HepG2 (cell line): Measurements from ENCODE around the gene HOMEZ. TPM values are rescaled to one million over a fixed set of nuclear protein-coding genes. Genes with fewer than 3 reads are reported as not detected.

ENCODE experiments used
- BORCS8-MEF2B ChIP-seq: sonication (generic); formaldehyde crosslinking; IDR thresholded peaks from 2 replicates; pipeline ENCODE4 v1.8.0; 2022; ENCODE audit warnings: mild to moderate bottlenecking, missing genetic modification reagents
- CBFB ChIP-seq: sonication (generic); formaldehyde crosslinking; IDR thresholded peaks from 2 replicates; pipeline ENCODE4 v1.4.0; 2020; ENCODE audit warnings: missing genetic modification reagents
- CBX1 ChIP-seq: IDR thresholded peaks from one replicate; pipeline ENCODE4 v1.6.1; 2016; ENCODE audit warnings: antibody characterized with exemption, low read depth
- CBX5 ChIP-seq: sonication (generic); formaldehyde crosslinking; IDR thresholded peaks from 2 replicates; pipeline ENCODE4 v1.4.0; 2020; ENCODE audit warnings: missing genetic modification reagents, borderline replicate concordance
- CENPBD1 ChIP-seq: sonication (generic); formaldehyde crosslinking; IDR thresholded peaks from 2 replicates; pipeline ENCODE4 v1.8.0; 2022; ENCODE audit warnings: missing genetic modification reagents, low read depth, mild to moderate bottlenecking, borderline replicate concordance
- FOXA1 ChIP-seq, 2 experiments: fragments of 450-650 bp in 1 of 2; sonication (generic) in 1 of 2; formaldehyde crosslinking in 1 of 2; IDR thresholded peaks; 2 replicates each; pipeline versions ENCODE4 v1.4.0 to v1.6.1; 2016 to 2020; ENCODE audit warnings: missing genetic modification reagents in 1 of 2
- HNRNPH1 ChIP-seq: fragments of 200-400 bp; formaldehyde crosslinking; optimal IDR thresholded peaks from 2 replicates; pipeline ENCODE3; 2017; ENCODE audit warnings: mild to moderate bottlenecking, low read depth, low read length
- PAWR ChIP-seq: sonication (generic); formaldehyde crosslinking; IDR thresholded peaks from 2 replicates; pipeline ENCODE4 v1.4.0; 2020; ENCODE audit warnings: missing genetic modification reagents, mild to moderate bottlenecking, borderline replicate concordance
- REST ChIP-seq, 2 experiments: IDR thresholded peaks; 2 replicates each; pipeline ENCODE4 v1.6.1; 2011 to 2012; ENCODE audit warnings: low read length in 2 of 2, borderline replicate concordance in 1 of 2, low read depth in 1 of 2, mild to moderate bottlenecking in 1 of 2, moderate library complexity in 1 of 2
- RFXANK ChIP-seq: IDR thresholded peaks from 2 replicates; pipeline ENCODE4 v1.6.1; 2016
- RXRB ChIP-seq: IDR thresholded peaks from 2 replicates; pipeline ENCODE4 v1.6.1; 2016; ENCODE audit warnings: borderline replicate concordance, missing genetic modification reagents, missing compliant biosample characterization
- SKI ChIP-seq: fragments of 450-650 bp; IDR thresholded peaks from one replicate; pipeline ENCODE4 v1.6.1; 2018; ENCODE audit warnings: mild to moderate bottlenecking; ENCODE audit not compliant: partially characterized antibody
- SNAPC5 ChIP-seq: sonication (generic); formaldehyde crosslinking; IDR thresholded peaks from 2 replicates; pipeline ENCODE4 v1.8.1; 2023; ENCODE audit warnings: mild to moderate bottlenecking, missing genetic modification reagents, borderline replicate concordance
- SP1 ChIP-seq, 2 experiments: fragments of 450-650 bp in 1 of 2; sonication (generic) in 1 of 2; formaldehyde crosslinking in 1 of 2; IDR thresholded peaks; 2 replicates each; pipeline versions ENCODE4 v1.4.0 to v1.6.1; 2016 to 2020; ENCODE audit warnings: missing genetic modification reagents in 1 of 2
- SUZ12 ChIP-seq: fragments of 150-350 bp; IDR thresholded peaks from 2 replicates; pipeline ENCODE4 v1.6.1; 2014; ENCODE audit warnings: low read depth, low read length
- TCF7L2 ChIP-seq: IDR thresholded peaks from 2 replicates; pipeline ENCODE4 v1.6.1; 2011; ENCODE audit warnings: mild to moderate bottlenecking, low read depth, low read length, moderate library complexity
- THAP7 ChIP-seq: sonication (generic); formaldehyde crosslinking; IDR thresholded peaks from 2 replicates; pipeline ENCODE4 v1.8.1; 2023; ENCODE audit warnings: mild to moderate bottlenecking, missing genetic modification reagents
- TOPORS ChIP-seq: sonication (generic); formaldehyde crosslinking; IDR thresholded peaks from 2 replicates; pipeline ENCODE4 v1.8.0; 2023; ENCODE audit warnings: mild to moderate bottlenecking, missing genetic modification reagents
- TRIM24 ChIP-seq: sonication (generic); formaldehyde crosslinking; IDR thresholded peaks from 2 replicates; pipeline ENCODE4 v1.8.0; 2022; ENCODE audit warnings: mild to moderate bottlenecking, missing genetic modification reagents
- YEATS4 ChIP-seq: sonication (generic); formaldehyde crosslinking; IDR thresholded peaks from 2 replicates; pipeline ENCODE4 v1.4.0; 2020; ENCODE audit warnings: missing genetic modification reagents, borderline replicate concordance
- ZNF10 ChIP-seq: sonication (generic); formaldehyde crosslinking; IDR thresholded peaks from 2 replicates; pipeline ENCODE4 v1.4.0; 2020; ENCODE audit warnings: mild to moderate bottlenecking, low read depth, missing genetic modification reagents, borderline replicate concordance
- ZNF253 ChIP-seq: sonication (generic); formaldehyde crosslinking; IDR thresholded peaks from 2 replicates; pipeline ENCODE4 v1.8.0; 2022; ENCODE audit warnings: mild to moderate bottlenecking, missing genetic modification reagents, borderline replicate concordance
- ZNF441 ChIP-seq: sonication (generic); formaldehyde crosslinking; IDR thresholded peaks from 2 replicates; pipeline ENCODE4 v1.7.0; 2021; ENCODE audit warnings: missing genetic modification reagents, borderline replicate concordance
- ZNF652 ChIP-seq: IDR thresholded peaks from 2 replicates; pipeline ENCODE4 v1.6.1; 2016; ENCODE audit warnings: low read depth, borderline replicate concordance
- ZNF841 ChIP-seq: sonication (generic); formaldehyde crosslinking; IDR thresholded peaks from 2 replicates; pipeline ENCODE4 v1.8.1; 2023; ENCODE audit warnings: missing genetic modification reagents, borderline replicate concordance
- ZSCAN30 ChIP-seq: sonication (generic); formaldehyde crosslinking; IDR thresholded peaks from 2 replicates; pipeline ENCODE4 v1.5.0; 2020; ENCODE audit warnings: mild to moderate bottlenecking, missing genetic modification reagents
- polyA plus RNA-seq, 8 experiments: library from polyadenylated mRNA; depleted of rRNA in 3 of 8; stranded (reverse) in 7 of 8; unstranded in 1 of 8; fragments of >200 nt; fragmentation: Illumina TruSeq in 4 of 8; extraction: Trizol in 4 of 8; gene quantifications; 2 replicates each; pipeline versions ENCODE4 v1.2.1 to v1.2.3, GENCODE V29; 2011 to 2016; ENCODE audit warnings: low read depth in 4 of 8, missing spikeins in 1 of 8, mixed read lengths in 1 of 8; ENCODE audit not compliant: insufficient read depth in 1 of 8
- total RNA-seq, 5 experiments: library from RNA; depleted of rRNA; stranded (reverse); fragments of >200 nt; fragmentation: Illumina TruSeq; extraction: Trizol; gene quantifications; 2 replicates each; pipeline ENCODE4 v1.2.3, GENCODE V29; 2016; ENCODE audit warnings: low read depth in 1 of 5

The HOMEZ gene
- total and polyA plus RNA-seq, 2 of the 13 experiments (the other 11 are each of a cell fraction or from before 2014, with no cell fraction given), result 14.5 to 31.8 TPM

- no peak for TF ChIP-seq CBX5 (CRISPR knock-in tag)
- TF ChIP-seq RXRB (CRISPR knock-in tag), result no peak; the same call in 1 of the 2 replicates
- TF ChIP-seq PAWR (CRISPR knock-in tag), result 0 out of 2 replicates have a peak, but pooled peaks have one; percentile 31
- no peak for TF ChIP-seq SKI
- no peak for TF ChIP-seq ZNF10 (CRISPR knock-in tag)
- no peak for TF ChIP-seq ZNF652
- no peak for TF ChIP-seq ZNF253
- TF ChIP-seq SP1 (IDR thresholded peaks at IDR 0.05), result peak; percentile 74; the same call in 1 of the 2 replicates
- TF ChIP-seq SP1 (CRISPR knock-in tag; IDR thresholded peaks at IDR 0.05), result peak; percentile 98
- peak; percentile 60 for TF ChIP-seq CBX1
- TF ChIP-seq RFXANK (CRISPR knock-in tag), result no peak
- 0 out of 2 replicates have a peak, but pooled peaks have one; percentile 16 for TF ChIP-seq ZNF441 (CRISPR knock-in tag)
- TF ChIP-seq YEATS4, result no peak
- no peak for TF ChIP-seq TOPORS (CRISPR knock-in tag)
- TF ChIP-seq CBFB (CRISPR knock-in tag), result no peak
- no peak for TF ChIP-seq ZNF841 (CRISPR knock-in tag)
- no peak for TF ChIP-seq TCF7L2
- TF ChIP-seq CENPBD1, result no peak
- no peak for TF ChIP-seq THAP7
- TF ChIP-seq TRIM24 (CRISPR knock-in tag), result no peak
- no peak; the same call in 1 of the 2 replicates for TF ChIP-seq SNAPC5 (CRISPR knock-in tag)
- TF ChIP-seq FOXA1 (IDR thresholded peaks at IDR 0.05), result no peak
- peak; percentile 92 for TF ChIP-seq FOXA1 (CRISPR knock-in tag; IDR thresholded peaks at IDR 0.05)
- TF ChIP-seq SUZ12, result no peak
- TF ChIP-seq BORCS8-MEF2B (CRISPR knock-in tag), result peak; percentile 60; the same call in 1 of the 2 replicates
- TF ChIP-seq REST (IDR thresholded peaks at IDR 0.05; ENCODE audit: borderline replicate concordance in 1 of 2, low read depth in 1 of 2, low read length in 2 of 2), result no peak
- TF ChIP-seq ZSCAN30, result no peak
- no peak for TF ChIP-seq HNRNPH1
Measured at GRCh38 chr14:23237772-23238594, 47.9 kb downstream of the HOMEZ start, which contains the start of gene RNF212B (continued).
